HepG2 (cell line): ENCODE results near the gene GLUL. TPM values are rescaled to one million over a fixed set of nuclear protein-coding genes. Genes with fewer than 3 reads are reported as not detected.

Source experiments
- ATAC-seq: fragments of 200-7000 bp; cut with Tn5 transposase; 3 replicates; pipeline ENCODE4 v1.9.1; 2020; ENCODE audit warnings: mild to moderate bottlenecking, moderate library complexity
- BruUV-seq: library from RNA; stranded (reverse); fragments of 400-500 nt; replicated peaks from 2 replicates; lab custom pipeline; 2021; lab: Mats Ljungman, UMichigan
- CTCF ChIA-PET: fragments of 300-600 bp; formaldehyde crosslinking; extraction: SDS; loops from one replicate; lab custom pipeline; 2021; ENCODE audit warnings: low total read pairs, inconsistent platforms, low intra/inter-chr PET ratio; lab: Yijun Ruan, JAX
- POLR2A ChIA-PET: fragments of 350-600 bp; sonication (Branson Sonifier 250); formaldehyde crosslinking; loops from one replicate; lab custom pipeline; 2020; ENCODE audit warnings: antibody characterized with exemption, inconsistent platforms; lab: Yijun Ruan, JAX
- DNase-seq: peaks from one replicate; pipeline ENCODE4 v3.0.0-alpha.2; 2015; ENCODE audit warnings: low spot score
- FAIRE-seq: peaks from 3 replicates; lab custom pipeline; 2011; peaks lifted over from hg19 to GRCh38; lab: Jason Lieb, UNC
- H2AFZ ChIP-seq: one replicate; pipeline ENCODE4 v1.6.1; 2011; ENCODE audit warnings: low read length, inconsistent platforms
- H3K27ac ChIP-seq: fragments of 300-600 bp; 3 replicates; pipeline ENCODE4 v1.8.0; 2011; ENCODE audit warnings: mixed run types, mild to moderate bottlenecking, mixed read lengths, low read length, inconsistent platforms; ENCODE audit not compliant: insufficient read depth; ENCODE audit errors: extremely low read length
- H3K27me3 ChIP-seq, 2 experiments: fragments of 200-600 bp in 1 of 2; 2 replicates in 1 of 2; 3 replicates in 1 of 2; pipeline versions ENCODE4 v1.6.0 to v1.8.0; 2011; ENCODE audit warnings: low read length in 2 of 2, mild to moderate bottlenecking in 2 of 2, moderate library complexity in 2 of 2, inconsistent platforms in 1 of 2; ENCODE audit not compliant: insufficient read depth in 2 of 2, control insufficient read depth in 1 of 2
- H3K36me3 ChIP-seq, 2 experiments: fragments of 200-600 bp in 1 of 2; replicated peaks in 1 of 2; 2 replicates in 1 of 2; 3 replicates in 1 of 2; pipeline versions ENCODE4 v1.5.1 to v1.8.0; 2011; ENCODE audit warnings: low read length in 2 of 2, inconsistent platforms in 1 of 2; ENCODE audit not compliant: insufficient read depth in 2 of 2, control insufficient read depth in 1 of 2
- H3K4me1 ChIP-seq: 2 replicates; pipeline ENCODE4 v1.5.1; 2012; ENCODE audit warnings: low read length, inconsistent platforms; ENCODE audit not compliant: insufficient read depth
- H3K4me2 ChIP-seq: 2 replicates; pipeline ENCODE4 v1.6.0; 2011; ENCODE audit warnings: low read depth, low read length, inconsistent platforms
- H3K4me3 ChIP-seq, 3 experiments: fragments of 200-600 bp in 1 of 3; sonication (generic), shearing (Covaris generic) in 1 of 3; replicated peaks in 1 of 3; 2 replicates each; pipeline ENCODE4 v1.5.1; 2011 to 2016; ENCODE audit warnings: low read length in 3 of 3, inconsistent platforms in 2 of 3, low read depth in 2 of 3, mild to moderate bottlenecking in 2 of 3, control low read depth in 1 of 3, mixed read lengths in 1 of 3; ENCODE audit not compliant: insufficient read depth in 1 of 3
- H3K79me2 ChIP-seq: one replicate; pipeline ENCODE4 v1.6.1; 2011; ENCODE audit warnings: low read length, inconsistent platforms; ENCODE audit not compliant: insufficient read depth
- H3K9ac ChIP-seq: 2 replicates; pipeline ENCODE4 v1.6.0; 2011; ENCODE audit warnings: mild to moderate bottlenecking, low read depth, low read length, inconsistent platforms; ENCODE audit not compliant: insufficient read depth
- H3K9me3 ChIP-seq: 2 replicates; pipeline ENCODE4 v1.5.1; 2012; ENCODE audit warnings: mild to moderate bottlenecking, low read length
- H4K20me1 ChIP-seq: 2 replicates; pipeline ENCODE4 v1.6.0; 2011; ENCODE audit warnings: inconsistent platforms, mild to moderate bottlenecking, low read length, moderate library complexity; ENCODE audit not compliant: insufficient read depth
- E2F2 ChIP-seq: sonication (generic); formaldehyde crosslinking; IDR thresholded peaks from 2 replicates; pipeline ENCODE4 v1.4.0; 2020; ENCODE audit warnings: missing genetic modification reagents, borderline replicate concordance
- GMEB1 ChIP-seq: sonication (generic); formaldehyde crosslinking; IDR thresholded peaks from 2 replicates; pipeline ENCODE4 v1.5.1; 2020; ENCODE audit warnings: missing genetic modification reagents, mild to moderate bottlenecking, borderline replicate concordance
- ISX ChIP-seq: sonication (generic); formaldehyde crosslinking; conservative IDR thresholded peaks from 2 replicates; pipeline ENCODE4 v1.5.0; 2020; ENCODE audit warnings: missing genetic modification reagents
- MXD4 ChIP-seq: IDR thresholded peaks from 2 replicates; pipeline ENCODE4 v1.6.1; 2016; ENCODE audit warnings: mild to moderate bottlenecking, missing biosample characterization, missing genetic modification reagents
- RBFOX2 ChIP-seq: fragments of 200-400 bp; formaldehyde crosslinking; IDR thresholded peaks from 2 replicates; pipeline ENCODE4 v1.6.1; 2017; ENCODE audit warnings: low read depth, mild to moderate bottlenecking, low read length
- RBM22 ChIP-seq: fragments of 200-400 bp; formaldehyde crosslinking; optimal IDR thresholded peaks from 2 replicates; pipeline ENCODE3; 2017; ENCODE audit warnings: mild to moderate bottlenecking, low read length, moderate library complexity
- SSRP1 ChIP-seq: IDR thresholded peaks from 2 replicates; pipeline ENCODE4 v1.6.1; 2016; ENCODE audit warnings: control low read depth
- ZNF34 ChIP-seq: sonication (generic); formaldehyde crosslinking; IDR thresholded peaks from 2 replicates; pipeline ENCODE4 v1.4.0; 2020; ENCODE audit warnings: mild to moderate bottlenecking, missing genetic modification reagents, borderline replicate concordance
- ZNF770 ChIP-seq: sonication (generic); formaldehyde crosslinking; IDR thresholded peaks from 2 replicates; pipeline ENCODE4 v1.5.0; 2020; ENCODE audit warnings: mild to moderate bottlenecking, missing genetic modification reagents
- WGBS: methylation state at CpG from one replicate; pipeline ENCODE4 v1.1.6; 2017; ENCODE audit warnings: low lambda C conversion rate; 5-methylcytosine and 5-hydroxymethylcytosine counted together
- in situ Hi-C: cut with HindIII; loops from 2 replicates; pipeline ENCODE4 v1.10.0; 2017; ENCODE audit warnings: low pct_unique_long_range_greater_than_20kb; ENCODE audit not compliant: extremely low pct_ligation_motif_present
- intact Hi-C: fragments of 100-400 bp; cut with micrococcal nuclease; formaldehyde crosslinking; loops from one replicate; pipeline ENCODE4 v1.10.0; 2022; ENCODE audit not compliant: unreplicated experiment
- polyA plus RNA-seq, 8 experiments: library from polyadenylated mRNA; depleted of rRNA in 3 of 8; stranded (reverse) in 7 of 8; unstranded in 1 of 8; fragments of >200 nt; fragmentation: Illumina TruSeq in 4 of 8; extraction: Trizol in 4 of 8; gene quantifications; 2 replicates each; pipeline versions ENCODE4 v1.2.1 to v1.2.3, GENCODE V29; 2011 to 2016; ENCODE audit warnings: low read depth in 4 of 8, missing spikeins in 1 of 8, mixed read lengths in 1 of 8; ENCODE audit not compliant: insufficient read depth in 1 of 8
- total RNA-seq, 5 experiments: library from RNA; depleted of rRNA; stranded (reverse); fragments of >200 nt; fragmentation: Illumina TruSeq; extraction: Trizol; gene quantifications; 2 replicates each; pipeline ENCODE4 v1.2.3, GENCODE V29; 2016; ENCODE audit warnings: low read depth in 1 of 5

The GLUL gene
- total and polyA plus RNA-seq, 2 of the 13 experiments (the other 11 are each of a cell fraction or from before 2014, with no cell fraction given) = 423 to 827 TPM

- FAIRE-seq (no peak), DNase-seq (no peak), ATAC-seq (no peak)
- Histone ChIP-seq H3K27ac (no peak overlapping the region), H3K4me3 (no peak overlapping the region), H3K27me3 (no peaks in the 10 kb centered on the region; a peak in 1 of 5 replicates), H3K4me1 (peaks cover 51% of the 10 kb centered on the region), H3K9ac (no peak overlapping the region), H4K20me1 (peaks cover 79% of the 10 kb centered on the region), H3K9me3 (no peaks in the 10 kb centered on the region), H2AFZ (no peak overlapping the region), H3K4me2 (peak overlapping the region; percentile 21; the same call in 1 of the 2 replicates), H3K79me2 (peaks cover 50% of the 10 kb centered on the region), H3K36me3 (peaks cover 29 to 62% of the 10 kb centered on the region in 2 experiments)
- ChIA-PET POLR2A (no interaction called here), CTCF (no interaction called here)
- intact Hi-C loops = no loop called here
- TF ChIP-seq RBFOX2 = peak; percentile 66
- no peak for TF ChIP-seq ISX (CRISPR knock-in tag)
- no peak for TF ChIP-seq MXD4
- 0 out of 2 replicates have a peak, but pooled peaks have one; percentile 7 for TF ChIP-seq SSRP1 (CRISPR knock-in tag)
- BruUV-seq = no TSS peak
- in situ Hi-C loops = no loop called here
- 97% methylated on average over 5 of the region's 5 CpGs for WGBS
These were observed 4.6 kb downstream of the GLUL start for GRCh38 chr1:182386980-182387379.

GRCh38 chr1:182385885-182386853, 5.4 kb downstream of the GLUL start:
- no TSS peak for BruUV-seq
- intact Hi-C loops = no loop called here
- peaks cover 57% of the 10 kb centered on the region for H3K4me1 ChIP-seq
- WGBS = 99% methylated on average over 8 of the region's 8 CpGs
- no peaks in the 10 kb centered on the region; a peak in 1 of 5 replicates for H3K27me3 ChIP-seq
- peaks cover 45% of the 10 kb centered on the region for H3K79me2 ChIP-seq
- in situ Hi-C loops = no loop called here
- no peak overlapping the region for H3K9ac ChIP-seq
- H3K36me3 ChIP-seq = peaks cover 29 to 62% of the 10 kb centered on the region in 2 experiments
- DNase-seq = no peak
- ATAC-seq = no peak
- no peak overlapping the region for H2AFZ ChIP-seq
- H3K9me3 ChIP-seq = no peaks in the 10 kb centered on the region
- no peak overlapping the region for H3K4me3 ChIP-seq
- no peak overlapping the region for H3K27ac ChIP-seq
- peaks cover 79% of the 10 kb centered on the region for H4K20me1 ChIP-seq
- peak overlapping the region; percentile 18; the same call in 1 of the 2 replicates for H3K4me2 ChIP-seq
- CTCF ChIA-PET = no interaction called here
- POLR2A ChIA-PET = no interaction called here
- no peak for FAIRE-seq
- no peak for TF ChIP-seq GMEB1 (CRISPR knock-in tag)
- no peak for TF ChIP-seq ZNF34 (CRISPR knock-in tag)
- TF ChIP-seq ZNF770 (CRISPR knock-in tag) = no peak
- TF ChIP-seq E2F2 = no peak
- TF ChIP-seq RBM22 = peak; percentile 4
